Ascending aorta (tissue), 2 donors: ENCODE data around the gene TNIK. TPM values are rescaled to one million over a fixed set of nuclear protein-coding genes. Genes with fewer than 3 reads are reported as not detected.

Source experiments
- DNase-seq, 2 donors: peaks; one replicate each; pipeline ENCODE4 v3.0.0-alpha.2; 2019; ENCODE audit warnings: low spot score in 2 of 2
- H3K27ac ChIP-seq, 2 donors: fragments of 200-600 bp; sonication (generic); one replicate each; pipeline ENCODE4 v1.5.1; 2016 to 2017; ENCODE audit warnings: mild to moderate bottlenecking in 1 of 2
- H3K27me3 ChIP-seq: fragments of 200-600 bp; sonication (generic); one replicate; pipeline ENCODE4 v1.5.1; 2017
- H3K36me3 ChIP-seq, 2 donors: fragments of 200-600 bp; sonication (generic); one replicate each; pipeline ENCODE4 v1.5.1; 2016
- H3K4me1 ChIP-seq, 2 donors: fragments of 200-600 bp; sonication (generic); one replicate each; pipeline ENCODE4 v1.5.1; 2016 to 2017; ENCODE audit warnings: mild to moderate bottlenecking in 1 of 2
- H3K4me3 ChIP-seq, 2 donors: fragments of 200-600 bp; sonication (generic); one replicate each; pipeline ENCODE4 v1.5.1; 2016 to 2017; ENCODE audit warnings: mild to moderate bottlenecking in 1 of 2
- H3K9me3 ChIP-seq, 2 donors: fragments of 200-600 bp; sonication (generic); one replicate each; pipeline ENCODE4 v1.5.1; 2016
- CTCF ChIP-seq, 3 experiments: fragments of 200-600 bp in 2 of 3; fragments of 450-650 bp in 1 of 3; sonication (generic) in 2 of 3; IDR thresholded peaks; one replicate each; pipeline ENCODE4 v1.5.1; 2016 to 2019; ENCODE audit warnings: antibody characterized with exemption in 3 of 3, mild to moderate bottlenecking in 1 of 3, moderate library complexity in 1 of 3
- intact Hi-C: fragments of 100-400 bp; cut with DNase I; formaldehyde crosslinking; loops from one replicate; pipeline ENCODE4 v1.15.1; 2023
- total RNA-seq: library from RNA; depleted of rRNA; stranded (reverse); fragments of >200 nt; gene quantifications from one replicate; pipeline ENCODE4 v1.1.0, GENCODE V29; 2016

The TNIK gene
- total RNA-seq, 1 donor from 2014 or later: 0.75 TPM

GRCh38 chr3:171315919-171316318, 144.3 kb downstream of the TNIK start:
- Histone ChIP-seq H3K4me3 (no peak overlapping the region), H3K27ac (no peak overlapping the region), H3K4me1 (no peaks in the 10 kb centered on the region), H3K36me3 (no peaks in the 10 kb centered on the region), H3K27me3 (no peaks in the 10 kb centered on the region), H3K9me3 (no peaks in the 10 kb centered on the region)
- no peak for DNase-seq
- no peak for TF ChIP-seq CTCF (IDR thresholded peaks at IDR 0.05)
- intact Hi-C loops: no loop called here

- Histone ChIP-seq H3K4me3 (no peak overlapping the region), H3K27ac (no peak overlapping the region), H3K9me3 (no peaks in the 10 kb centered on the region), H3K36me3 (no peaks in the 10 kb centered on the region), H3K27me3 (no peaks in the 10 kb centered on the region), H3K4me1 (no peaks in the 10 kb centered on the region)
- intact Hi-C loops: no loop called here
- no peak for TF ChIP-seq CTCF (IDR thresholded peaks at IDR 0.05)
- no peak for DNase-seq
Measured at GRCh38 chr3:171315101-171315500, 145.1 kb downstream of the TNIK start.

- Histone ChIP-seq H3K9me3 (no peaks in the 10 kb centered on the region), H3K27me3 (no peaks in the 10 kb centered on the region), H3K27ac (no peak overlapping the region), H3K36me3 (no peaks in the 10 kb centered on the region), H3K4me3 (no peak overlapping the region), H3K4me1 (no peaks in the 10 kb centered on the region)
- no peak for TF ChIP-seq CTCF (IDR thresholded peaks at IDR 0.05)
- no peak for DNase-seq
- intact Hi-C loops: no loop called here
Measured at GRCh38 chr3:171314341-171314740, 145.9 kb downstream of the TNIK start.

- no peak for TF ChIP-seq CTCF (IDR thresholded peaks at IDR 0.05)
- no peaks in the 10 kb centered on the region for H3K36me3 ChIP-seq
- intact Hi-C loops: no loop called here
- H3K4me3 ChIP-seq: no peak overlapping the region
- H3K4me1 ChIP-seq: no peaks in the 10 kb centered on the region
- H3K27ac ChIP-seq: no peak overlapping the region
- DNase-seq: no peak
- H3K9me3 ChIP-seq: no peaks in the 10 kb centered on the region
- H3K27me3 ChIP-seq: no peaks in the 10 kb centered on the region
Measured at GRCh38 chr3:171313702-171314101, 146.5 kb downstream of the TNIK start.

GRCh38 chr3:171312741-171313140, 147.5 kb downstream of the TNIK start:
- DNase-seq: no peak
- Histone ChIP-seq H3K27ac (no peak overlapping the region), H3K4me3 (no peak overlapping the region), H3K27me3 (no peaks in the 10 kb centered on the region), H3K36me3 (no peaks in the 10 kb centered on the region), H3K4me1 (no peaks in the 10 kb centered on the region), H3K9me3 (no peaks in the 10 kb centered on the region)
- intact Hi-C loops: no loop called here
- no peak for TF ChIP-seq CTCF (IDR thresholded peaks at IDR 0.05)

GRCh38 chr3:171311784-171312183, 148.4 kb downstream of the TNIK start:
- no peak overlapping the region for H3K27ac ChIP-seq
- no peaks in the 10 kb centered on the region for H3K4me1 ChIP-seq
- H3K27me3 ChIP-seq: no peaks in the 10 kb centered on the region
- TF ChIP-seq CTCF (IDR thresholded peaks at IDR 0.05): no peak
- H3K4me3 ChIP-seq: no peak overlapping the region
- H3K9me3 ChIP-seq: no peaks in the 10 kb centered on the region
- intact Hi-C loops: no loop called here
- no peak for DNase-seq
- H3K36me3 ChIP-seq: no peaks in the 10 kb centered on the region
